HG03139 (cell line): ENCODE data around the gene PRAMEF15.
"Not testable (repeated sequence)": the region's sequence is repeated elsewhere in the genome, so short reads cannot be mapped to it uniquely, and the experiment has no call there.

Source experiments
- ATAC-seq: cut with Tn5 transposase; IDR thresholded peaks from one replicate; pipeline ENCODE4 v1.9.1; 2021; ENCODE audit not compliant: unreplicated experiment

PRAMEF15 gene

GRCh38 chr1:13315281-13315680, at the start of gene PRAMEF15:
Gene PRAMEF15, plus strand, starts transcription at chr1:13315581. Its CDS starts 2,827 bp downstream, at chr1:13318408.
- not testable (repeated sequence) for ATAC-seq

GRCh38 chr1:13277016-13277415, 38.4 kb upstream of the PRAMEF15 start:
- ATAC-seq = not testable (repeated sequence)

GRCh38 chr1:13279617-13280016, 35.8 kb upstream of the PRAMEF15 start:
- ATAC-seq = not testable (repeated sequence)

- not testable (repeated sequence) for ATAC-seq
Observed at GRCh38 chr1:13285037-13285436, 30.3 kb upstream of the PRAMEF15 start, which contains the start of gene PRAMEF8. Gene PRAMEF8, minus strand, starts transcription at chr1:13285137. Its CDS starts 1,046 bp downstream, at chr1:13284091.

- ATAC-seq = not testable (repeated sequence)
Observed at GRCh38 chr1:13289030-13289429, 26.4 kb upstream of the PRAMEF15 start.

- ATAC-seq = not testable (repeated sequence)
Observed at GRCh38 chr1:13297216-13297931, 18.0 kb upstream of the PRAMEF15 start.

GRCh38 chr1:13298699-13299098, 16.7 kb upstream of the PRAMEF15 start:
- ATAC-seq = not testable (repeated sequence)

- not testable (repeated sequence) for ATAC-seq
Observed at GRCh38 chr1:13302197-13302596, 13.2 kb upstream of the PRAMEF15 start.

GRCh38 chr1:13303239-13303638, 12.1 kb upstream of the PRAMEF15 start, which contains the start of gene PRAMEF33:
Gene PRAMEF33, plus strand, starts transcription at chr1:13303539. Its CDS starts 2,416 bp downstream, at chr1:13305955.
- not testable (repeated sequence) for ATAC-seq

- ATAC-seq = not testable (repeated sequence)
Observed at GRCh38 chr1:13342496-13342895, 27.1 kb downstream of the PRAMEF15 start.

- ATAC-seq = not testable (repeated sequence)
Observed at GRCh38 chr1:13347034-13347433, 31.7 kb downstream of the PRAMEF15 start, which contains the start of gene PRAMEF14. Gene PRAMEF14, minus strand, starts transcription at chr1:13347134. Its CDS starts 1,820 bp downstream, at chr1:13345314.

- ATAC-seq = not testable (repeated sequence)
Observed at GRCh38 chr1:13353476-13353875, 38.1 kb downstream of the PRAMEF15 start.

- not testable (repeated sequence) for ATAC-seq
Observed at GRCh38 chr1:13354475-13354874, 39.1 kb downstream of the PRAMEF15 start.

- not testable (repeated sequence) for ATAC-seq
Observed at GRCh38 chr1:13356774-13357173, 41.4 kb downstream of the PRAMEF15 start.

GRCh38 chr1:13362364-13362763, 47.0 kb downstream of the PRAMEF15 start:
- not testable (repeated sequence) for ATAC-seq

- ATAC-seq = not testable (repeated sequence)
Observed at GRCh38 chr1:13364928-13365327, 49.5 kb downstream of the PRAMEF15 start.

- ATAC-seq = not testable (repeated sequence)
Observed at GRCh38 chr1:13366536-13366935, 51.2 kb downstream of the PRAMEF15 start.

GRCh38 chr1:13368544-13368943, 53.2 kb downstream of the PRAMEF15 start:
- not testable (repeated sequence) for ATAC-seq
